WTC11 (cell line): ENCODE measurements around the gene RAI14. TPM values are rescaled to one million over a fixed set of nuclear protein-coding genes. Genes with fewer than 3 reads are reported as not detected.

ENCODE experiments used
- ATAC-seq: fragments of 200-7000 bp; cut with Tn5 transposase; 2 replicates; pipeline ENCODE4 v1.10.0; 2021; ENCODE audit warnings: mild to moderate bottlenecking, moderate library complexity
- CTCF ChIA-PET: fragments of 300-600 bp; sonication (Branson Sonifier 250); formaldehyde crosslinking; loops from one replicate; lab custom pipeline; 2021; ENCODE audit warnings: antibody characterized with exemption; lab: Charles Lee
- POLR2A ChIA-PET: fragments of 350-600 bp; sonication (Branson Sonifier 250); formaldehyde crosslinking; loops from one replicate; lab custom pipeline; 2021; ENCODE audit warnings: antibody characterized with exemption; lab: Charles Lee
- DNase-seq: peaks from one replicate; pipeline ENCODE4 v3.0.0; 2021; ENCODE audit warnings: low spot score
- H3K27ac Mint-ChIP-seq: 2 replicates; pipeline ENCODE4 v1.8.0; 2021; ENCODE audit warnings: mixed read lengths
- H3K27me3 Mint-ChIP-seq: 2 replicates; pipeline ENCODE4 v1.8.0; 2021; ENCODE audit warnings: low read depth, mild to moderate bottlenecking, moderate library complexity, mixed read lengths
- H3K36me3 Mint-ChIP-seq: 2 replicates; pipeline ENCODE4 v1.8.0; 2021; ENCODE audit warnings: mixed read lengths
- H3K4me1 Mint-ChIP-seq: 2 replicates; pipeline ENCODE4 v1.8.0; 2022; ENCODE audit warnings: mixed read lengths
- H3K4me3 Mint-ChIP-seq: 2 replicates; pipeline ENCODE4 v1.8.0; 2021; ENCODE audit warnings: mild to moderate bottlenecking, moderate library complexity, mixed read lengths
- H3K9me3 Mint-ChIP-seq: 2 replicates; pipeline ENCODE4 v1.8.0; 2021; ENCODE audit warnings: mixed read lengths
- ATF6 ChIP-seq: sonication (generic); formaldehyde crosslinking; IDR thresholded peaks from 2 replicates; pipeline ENCODE4 v1.8.1; 2023; ENCODE audit warnings: mild to moderate bottlenecking, missing genetic modification reagents
- CDX4 ChIP-seq: fragments of 250-450 bp; sonication (Bioruptor Pico); IDR thresholded peaks from 2 replicates; pipeline ENCODE4 v1.9.0; 2021; ENCODE audit warnings: moderate library complexity, mild to moderate bottlenecking, inconsistent platforms, borderline replicate concordance
- CTCF ChIP-seq: fragments of 200-600 bp; IDR thresholded peaks from 2 replicates; pipeline ENCODE4 v1.8.0; 2022; ENCODE audit warnings: antibody characterized with exemption
- ESRRA ChIP-seq: sonication (generic); formaldehyde crosslinking; IDR thresholded peaks from 2 replicates; pipeline ENCODE4 v1.8.1; 2022; ENCODE audit warnings: mild to moderate bottlenecking, missing genetic modification reagents, borderline replicate concordance
- FOXK1 ChIP-seq: sonication (generic); formaldehyde crosslinking; IDR thresholded peaks from 2 replicates; pipeline ENCODE4 v1.8.0; 2022; ENCODE audit warnings: mild to moderate bottlenecking, moderate library complexity, missing genetic modification reagents
- GRHL2 ChIP-seq: fragments of 250-450 bp; sonication (Bioruptor Pico); IDR thresholded peaks from 2 replicates; pipeline ENCODE4 v1.8.0; 2022; ENCODE audit warnings: mild to moderate bottlenecking, moderate library complexity; ENCODE audit not compliant: insufficient replicate concordance, severe bottlenecking
- HMGA2 ChIP-seq: fragments of 250-450 bp; sonication (Bioruptor Pico); IDR thresholded peaks from 2 replicates; pipeline ENCODE4 v1.4.0; 2021; ENCODE audit warnings: mild to moderate bottlenecking, moderate library complexity
- NR2C2 ChIP-seq: sonication (generic); formaldehyde crosslinking; IDR thresholded peaks from 2 replicates; pipeline ENCODE4 v1.8.0; 2022; ENCODE audit warnings: mild to moderate bottlenecking, missing genetic modification reagents
- NR3C1 ChIP-seq: sonication (generic); formaldehyde crosslinking; conservative IDR thresholded peaks from 2 replicates; pipeline ENCODE4 v1.8.1; 2023; ENCODE audit warnings: low read depth, mild to moderate bottlenecking, missing genetic modification reagents
- PRDM15 ChIP-seq: sonication (generic); formaldehyde crosslinking; IDR thresholded peaks from 2 replicates; pipeline ENCODE4 v1.8.0; 2022; ENCODE audit warnings: missing genetic modification reagents
- PRRX2 ChIP-seq: fragments of 250-450 bp; sonication (Bioruptor Pico); IDR thresholded peaks from 2 replicates; pipeline ENCODE4 v1.8.0; 2021; ENCODE audit warnings: mild to moderate bottlenecking
- RELA ChIP-seq: sonication (generic); formaldehyde crosslinking; IDR thresholded peaks from 2 replicates; pipeline ENCODE4 v1.8.1; 2022; ENCODE audit warnings: missing genetic modification reagents, mild to moderate bottlenecking, borderline replicate concordance
- RORB ChIP-seq: fragments of 250-450 bp; sonication (Bioruptor Pico); IDR thresholded peaks from 2 replicates; pipeline ENCODE4 v1.9.0; 2021; ENCODE audit warnings: mild to moderate bottlenecking
- SMAD3 ChIP-seq: sonication (generic); formaldehyde crosslinking; IDR thresholded peaks from 2 replicates; pipeline ENCODE4 v1.8.0; 2022; ENCODE audit warnings: missing genetic modification reagents, mild to moderate bottlenecking, borderline replicate concordance
- SMAD4 ChIP-seq: sonication (generic); formaldehyde crosslinking; IDR thresholded peaks from 2 replicates; pipeline ENCODE4 v1.8.0; 2022; ENCODE audit warnings: mild to moderate bottlenecking, missing genetic modification reagents
- SP1 ChIP-seq: sonication (generic); formaldehyde crosslinking; conservative IDR thresholded peaks from 2 replicates; pipeline ENCODE4 v1.8.1; 2022; ENCODE audit warnings: missing genetic modification reagents
- TEAD1 ChIP-seq: sonication (generic); formaldehyde crosslinking; IDR thresholded peaks from 2 replicates; pipeline ENCODE4 v1.8.0; 2022; ENCODE audit warnings: mild to moderate bottlenecking, missing genetic modification reagents
- ZBTB21 ChIP-seq: sonication (generic); formaldehyde crosslinking; IDR thresholded peaks from 2 replicates; pipeline ENCODE4 v1.8.1; 2023; ENCODE audit warnings: mild to moderate bottlenecking, missing genetic modification reagents, borderline replicate concordance
- ZNF121 ChIP-seq: sonication (generic); formaldehyde crosslinking; IDR thresholded peaks from 2 replicates; pipeline ENCODE4 v1.8.0; 2023; ENCODE audit warnings: missing genetic modification reagents
- ZSCAN18 ChIP-seq: fragments of 250-450 bp; sonication (Bioruptor Pico); IDR thresholded peaks from 2 replicates; pipeline ENCODE4 v2.1.2; 2022; ENCODE audit warnings: mild to moderate bottlenecking, moderate library complexity
- total RNA-seq: library from RNA; stranded (reverse); gene quantifications from 3 replicates; pipeline ENCODE4 v1.2.3, GENCODE V29; 2021

The RAI14 gene
- total RNA-seq, 1 experiment from 2014 or later = 185 TPM

GRCh38 chr5:34697308-34698108 is 41.4 kb downstream of the RAI14 start:
- ChIA-PET CTCF (no interaction called here), POLR2A (interaction anchor here (0.8 kb wide), 1 partner anchor 40 kb away, joined by 5 read pairs; no protein-coding TSS in a partner anchor)
- H3K27ac Mint-ChIP-seq = 0 out of 2 replicates have a peak overlapping the region, but pooled peaks have one; percentile 55
- no peaks in the 10 kb centered on the region for H3K27me3 Mint-ChIP-seq
- ATAC-seq (no peak), DNase-seq (no peak)
- no peaks in the 10 kb centered on the region for H3K9me3 Mint-ChIP-seq
- H3K36me3 Mint-ChIP-seq = peaks cover 5% of the 10 kb centered on the region; the same call in 1 of the 2 replicates
- H3K4me3 Mint-ChIP-seq = no peak overlapping the region
- H3K4me1 Mint-ChIP-seq = peaks cover 80% of the 10 kb centered on the region
- no peak for TF ChIP-seq SMAD4
- TF ChIP-seq PRRX2 (CRISPR knock-in tag) = no peak
- TF ChIP-seq PRDM15 (CRISPR knock-in tag) = no peak
- no peak for TF ChIP-seq SP1 (CRISPR knock-in tag)
- no peak for TF ChIP-seq HMGA2 (CRISPR knock-in tag)
- TF ChIP-seq NR2C2 = no peak
- TF ChIP-seq CTCF = no peak
- TF ChIP-seq FOXK1 (CRISPR knock-in tag) = no peak
- no peak for TF ChIP-seq ZNF121 (CRISPR knock-in tag)
- TF ChIP-seq NR3C1 (CRISPR knock-in tag) = no peak
- TF ChIP-seq ESRRA = no peak
- TF ChIP-seq ZSCAN18 (CRISPR knock-in tag) = no peak
- no peak for TF ChIP-seq GRHL2
- TF ChIP-seq TEAD1 = no peak
- no peak for TF ChIP-seq ZBTB21 (CRISPR knock-in tag)
- TF ChIP-seq CDX4 (CRISPR knock-in tag) = no peak
- TF ChIP-seq RORB (CRISPR knock-in tag) = no peak
- TF ChIP-seq RELA (CRISPR knock-in tag) = no peak
- TF ChIP-seq SMAD3 (CRISPR knock-in tag) = no peak
- TF ChIP-seq ATF6 (CRISPR knock-in tag) = no peak
